Left lobe of liver (tissue), 2 donors: Measurements from ENCODE around the gene MICAL3. TPM values are rescaled to one million over a fixed set of nuclear protein-coding genes. Genes with fewer than 3 reads are reported as not detected.
A peak's percentile ranks its signal among the peaks of the same experiment; 100 is the strongest.
"Not testable (repeated sequence)": the region's sequence is repeated elsewhere in the genome, so short reads cannot be mapped to it uniquely, and the experiment has no call there.

Experiments
- ATAC-seq: fragments of 200-7000 bp; cut with Tn5 transposase; one replicate; pipeline ENCODE4 v1.9.1; 2020; ENCODE audit warnings: mild to moderate bottlenecking, moderate library complexity
- DNase-seq: peaks from one replicate; pipeline ENCODE4 v3.0.0-alpha.2; 2020; ENCODE audit warnings: low spot score
- total RNA-seq: library from RNA; stranded (reverse); gene quantifications from one replicate; pipeline ENCODE4 v1.2.1, GENCODE V29; 2021
- donor health status: DM: no; HTN: no; CAD: no; lungs with moderate emphysema.
- donor health status: DM: no; HTN: yes; CAD: no.

The MICAL3 gene
- total RNA-seq, 1 donor from 2014 or later, result 75.3 TPM

DNA sequence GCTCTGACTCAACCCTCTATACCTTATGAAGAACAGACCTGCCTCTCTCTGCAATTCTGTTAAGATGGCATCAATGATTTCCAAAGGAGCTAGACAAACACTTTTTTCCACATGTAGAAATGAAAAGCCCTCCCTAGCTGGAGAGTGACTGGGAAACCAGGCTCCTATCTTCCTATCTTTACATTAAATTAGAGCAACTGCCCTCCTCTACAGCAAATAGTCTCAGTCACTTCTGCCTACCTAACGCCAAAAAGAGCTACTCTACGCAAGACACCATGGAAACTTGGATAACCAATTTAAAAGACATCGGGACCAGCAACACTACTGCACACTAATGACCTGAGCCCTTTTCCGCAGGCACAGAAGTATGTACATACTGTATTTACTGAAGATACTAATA, 84.8 kb downstream of the MICAL3 start:
- ATAC-seq, result no peak
- DNase-seq, result no peak

DNA sequence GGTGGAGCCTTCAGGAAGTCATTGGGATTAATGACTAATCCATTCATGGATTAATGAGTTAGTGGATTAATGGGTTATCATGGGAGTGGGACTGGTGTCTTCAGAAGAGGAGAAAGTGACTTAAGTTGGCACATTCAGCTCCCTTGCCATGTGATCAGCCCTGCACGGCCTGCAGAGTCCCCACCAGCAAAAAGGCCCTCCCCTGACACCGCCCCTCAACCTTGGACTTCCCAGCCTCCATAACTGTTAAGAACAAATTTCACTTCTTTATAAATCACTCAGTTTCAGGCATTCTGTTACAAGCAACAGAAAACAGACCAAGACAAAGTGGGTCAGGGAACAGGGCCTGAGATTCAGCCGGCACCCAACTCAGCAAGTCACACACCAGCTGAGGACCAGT, 85.3 kb downstream of the MICAL3 start:
- peak; percentile 10 for ATAC-seq
- no peak for DNase-seq

DNA sequence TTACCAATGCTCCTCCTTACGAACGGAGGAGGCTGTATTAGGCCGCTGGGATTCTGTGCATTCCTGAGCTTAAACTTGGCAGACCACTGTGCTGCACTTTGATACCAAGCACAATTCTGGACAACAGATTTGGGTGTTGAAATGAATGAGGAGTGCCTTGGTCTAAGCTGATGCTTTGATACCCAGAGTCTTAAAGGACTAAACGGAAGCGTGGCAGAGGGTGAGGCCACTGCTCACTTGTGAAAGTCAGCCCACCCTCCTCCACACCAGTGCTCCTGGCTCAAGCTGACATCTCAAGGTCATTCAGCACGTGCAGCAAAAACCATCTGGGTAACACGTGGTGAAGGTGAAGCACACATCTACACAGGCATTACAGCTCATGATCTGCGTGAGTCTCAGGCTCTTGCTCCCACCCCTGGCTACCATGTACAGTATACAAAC, 85.9 kb downstream of the MICAL3 start:
- DNase-seq (peak; percentile 62), ATAC-seq (peak; percentile 99)

DNA sequence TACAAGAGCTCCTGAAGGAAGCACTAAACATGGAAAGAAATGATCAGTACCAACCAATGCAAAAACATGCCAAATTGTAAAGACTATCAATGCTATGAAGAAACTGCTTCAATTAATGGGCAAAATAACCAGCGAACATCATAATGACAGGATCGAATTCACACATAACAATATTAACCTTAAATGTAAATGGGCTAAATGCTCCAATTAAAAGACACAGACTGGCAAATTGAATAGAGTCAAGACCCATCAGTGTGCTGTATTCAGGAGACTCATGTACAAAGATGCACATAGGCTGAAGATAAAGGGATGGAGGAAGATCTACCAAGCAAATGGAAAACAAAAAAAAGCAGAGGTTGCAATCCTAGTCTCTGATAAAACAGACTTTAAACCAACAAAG, 91.9 kb downstream of the MICAL3 start:
- not testable (repeated sequence) for DNase-seq, ATAC-seq

DNA sequence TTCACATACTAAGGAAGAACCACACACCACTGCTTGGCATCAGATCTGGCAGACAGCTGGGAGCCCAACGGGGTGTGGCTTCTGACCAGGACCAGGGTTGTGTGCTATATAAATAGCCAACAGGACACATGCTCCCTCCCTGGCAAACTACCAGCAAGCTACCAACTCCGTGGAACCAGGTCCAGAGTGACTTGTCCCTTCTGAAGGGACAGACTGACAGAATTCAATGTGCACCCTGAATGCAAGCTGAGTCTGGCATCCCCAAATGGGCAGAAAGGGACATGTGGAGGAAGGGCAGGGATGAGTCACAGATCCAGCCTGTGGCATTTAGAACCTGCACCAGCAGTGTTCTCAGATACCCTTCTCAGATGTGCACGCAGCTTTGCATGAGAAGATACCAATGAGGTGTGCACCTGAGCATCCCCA, 92.9 kb downstream of the MICAL3 start:
- peak; percentile 95 for ATAC-seq
- DNase-seq, result peak; percentile 78

- peak; percentile 15 for ATAC-seq
- DNase-seq, result no peak
These were observed 93.7 kb downstream of the MICAL3 start for GRCh38 chr22:17930455-17931313.

DNA sequence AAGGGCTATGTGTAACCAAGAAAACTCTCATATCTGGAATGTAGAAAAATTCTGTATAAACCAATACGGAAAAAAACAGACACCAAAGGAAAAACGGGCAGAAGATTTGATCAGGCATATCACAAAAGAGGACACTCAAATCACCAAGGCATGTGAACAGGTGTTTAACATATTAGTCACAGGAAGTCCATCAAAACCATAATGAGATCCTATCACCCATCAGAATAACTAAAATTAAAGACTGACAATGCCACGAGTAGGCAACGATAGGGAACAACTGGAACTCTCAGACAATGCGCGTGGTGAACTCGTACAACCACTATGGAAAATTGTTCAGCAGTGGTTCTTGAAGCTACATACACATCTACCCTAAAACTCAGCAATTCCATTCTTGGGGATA, 94.5 kb downstream of the MICAL3 start:
- ATAC-seq (no peak), DNase-seq (no peak)

DNA sequence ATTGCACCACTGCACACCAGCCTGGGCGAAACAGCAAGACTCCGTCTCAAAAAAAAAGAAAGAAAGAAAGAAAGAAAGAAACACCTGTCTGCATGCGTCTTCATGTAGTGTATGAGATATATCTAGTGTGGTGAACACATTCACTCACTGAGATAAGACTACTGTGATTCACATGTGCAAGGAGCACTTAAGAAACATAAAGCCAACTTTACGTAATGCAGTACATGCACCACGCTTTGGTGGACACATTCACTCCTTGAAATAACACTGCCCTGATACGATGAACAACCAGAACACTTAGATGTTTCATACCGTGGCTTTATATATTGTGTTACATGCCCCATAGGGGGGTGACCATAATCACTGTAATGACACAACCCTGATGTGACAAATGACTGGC, 96.0 kb downstream of the MICAL3 start:
- ATAC-seq (no peak), DNase-seq (no peak)

DNA sequence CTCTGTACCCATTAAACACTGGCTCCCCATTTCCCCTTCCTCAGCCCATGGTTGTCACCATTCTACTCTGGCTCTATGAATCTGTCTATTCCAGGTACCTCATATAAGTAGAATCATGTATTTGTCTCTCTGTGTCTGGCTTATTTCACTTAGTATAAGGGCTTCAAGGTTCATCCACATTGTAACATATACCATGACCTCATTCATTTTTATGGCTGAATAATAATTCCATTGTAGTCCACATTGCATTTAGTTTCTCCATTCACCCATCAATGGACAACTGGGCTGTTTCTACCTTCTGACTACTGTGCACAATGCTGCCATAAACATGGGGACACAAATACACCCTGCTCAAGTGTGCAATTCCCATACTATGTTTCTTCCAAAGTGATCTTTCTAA, 97.3 kb downstream of the MICAL3 start:
- ATAC-seq (no peak), DNase-seq (no peak)

DNA sequence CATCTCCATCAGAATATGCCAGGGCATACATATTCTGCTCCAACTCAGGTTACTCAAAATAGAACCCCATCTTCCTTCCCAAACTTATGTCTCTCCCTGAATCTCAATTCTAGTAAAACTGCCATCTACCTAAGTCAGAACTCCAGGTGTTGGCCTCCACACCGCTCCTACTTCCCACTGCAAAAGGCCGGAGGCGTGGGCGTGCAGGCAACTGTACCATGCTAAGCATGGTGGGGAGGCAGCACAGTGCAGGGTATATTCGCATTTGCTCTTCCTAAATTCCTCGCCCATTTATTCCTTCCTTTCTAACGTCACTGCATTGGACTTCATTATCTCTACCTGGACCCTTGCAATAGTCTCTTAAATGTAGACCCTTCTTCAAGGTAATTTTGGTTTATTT, 97.8 kb downstream of the MICAL3 start:
- DNase-seq (no peak), ATAC-seq (no peak)

GRCh38 chr22:17925431-17925841, 98.9 kb downstream of the MICAL3 start:
- ATAC-seq, result no peak
- no peak for DNase-seq

DNA sequence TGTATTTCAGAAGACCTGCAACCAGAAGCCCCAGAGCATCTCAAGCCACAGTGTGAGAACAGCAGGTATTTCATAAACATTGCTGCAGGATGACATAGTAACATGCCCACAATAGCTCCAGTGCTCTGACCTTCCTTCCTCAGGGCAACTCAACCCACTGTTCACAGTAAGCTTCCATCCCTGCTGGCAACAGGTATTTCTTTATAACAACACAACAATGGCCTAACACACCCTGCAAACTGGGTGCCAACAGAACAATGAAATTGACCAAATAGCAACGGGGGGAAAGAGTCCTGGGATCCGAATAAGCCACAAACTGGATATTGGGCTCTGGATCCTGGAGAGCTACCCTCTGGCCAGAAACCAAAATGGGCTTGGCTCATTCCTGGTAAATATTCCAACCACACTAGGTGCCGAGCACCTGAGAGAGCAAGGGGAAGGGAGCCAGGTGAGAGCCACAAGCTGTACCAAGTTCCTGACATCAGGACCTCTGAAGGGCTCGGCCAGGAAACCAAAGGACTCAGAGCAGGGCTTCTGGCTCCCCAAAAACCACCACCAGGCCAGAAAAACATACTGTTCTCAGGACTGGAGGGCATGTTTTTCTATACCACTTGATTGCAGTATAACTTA, 99.5 kb downstream of the MICAL3 start:
- DNase-seq (no peak), ATAC-seq (peak; percentile 44)

DNA sequence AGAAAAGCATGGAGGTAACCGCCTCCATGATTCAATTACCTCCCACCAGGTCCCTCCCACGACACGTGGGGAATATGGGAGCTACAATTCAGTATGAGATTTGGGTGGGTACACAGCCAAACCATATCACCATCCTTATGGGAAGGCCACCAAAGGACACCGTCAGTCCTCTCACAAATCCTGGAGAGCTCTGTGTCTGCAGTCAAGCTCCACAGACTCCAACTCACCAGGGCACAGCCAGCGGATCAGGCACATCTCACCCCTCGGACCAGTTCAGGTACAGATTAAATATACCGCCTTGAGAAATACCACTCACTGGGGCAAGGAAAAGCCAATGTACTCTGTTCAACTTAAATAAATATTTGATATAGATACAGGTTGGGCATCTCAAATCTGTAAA, 100.3 kb downstream of the MICAL3 start:
- no peak for DNase-seq

GRCh38 chr22:17922925-17923903, 101.1 kb downstream of the MICAL3 start:
- peak; percentile 66 for ATAC-seq
- DNase-seq, result peak; percentile 84

More for the DNA sequence above, 100.3 kb downstream of the MICAL3 start:
- no peak for ATAC-seq

GRCh38 chr22:17921871-17922821, 102.2 kb downstream of the MICAL3 start:
- DNase-seq, result peak; percentile 81
- ATAC-seq, result peak; percentile 79

- DNase-seq (no peak), ATAC-seq (no peak)
These were observed 103.2 kb downstream of the MICAL3 start for GRCh38 chr22:17920992-17921650.

DNA sequence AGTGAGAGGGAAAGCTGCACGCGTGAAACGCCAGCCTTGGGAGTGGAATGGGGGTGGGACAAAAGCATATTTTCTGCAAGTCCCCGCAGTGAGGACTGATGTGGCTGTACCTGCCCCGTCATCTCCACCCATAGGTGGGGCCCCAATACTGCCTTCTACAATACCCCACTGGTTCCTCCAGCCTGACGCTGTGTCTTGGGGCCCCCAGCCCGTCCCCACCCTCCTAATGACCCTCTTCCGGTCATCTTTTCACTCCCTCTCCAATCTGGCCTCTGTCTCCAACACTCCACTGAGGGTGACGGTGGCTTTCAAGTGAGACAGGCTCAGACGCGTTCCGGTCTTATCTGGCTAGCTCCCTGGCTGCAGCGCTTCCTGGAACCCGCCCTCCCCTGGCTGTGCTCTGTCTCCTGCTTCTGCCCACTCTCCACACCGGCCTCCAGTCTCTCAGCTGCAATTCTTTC, 104.2 kb downstream of the MICAL3 start:
- DNase-seq (no peak), ATAC-seq (no peak)

DNA sequence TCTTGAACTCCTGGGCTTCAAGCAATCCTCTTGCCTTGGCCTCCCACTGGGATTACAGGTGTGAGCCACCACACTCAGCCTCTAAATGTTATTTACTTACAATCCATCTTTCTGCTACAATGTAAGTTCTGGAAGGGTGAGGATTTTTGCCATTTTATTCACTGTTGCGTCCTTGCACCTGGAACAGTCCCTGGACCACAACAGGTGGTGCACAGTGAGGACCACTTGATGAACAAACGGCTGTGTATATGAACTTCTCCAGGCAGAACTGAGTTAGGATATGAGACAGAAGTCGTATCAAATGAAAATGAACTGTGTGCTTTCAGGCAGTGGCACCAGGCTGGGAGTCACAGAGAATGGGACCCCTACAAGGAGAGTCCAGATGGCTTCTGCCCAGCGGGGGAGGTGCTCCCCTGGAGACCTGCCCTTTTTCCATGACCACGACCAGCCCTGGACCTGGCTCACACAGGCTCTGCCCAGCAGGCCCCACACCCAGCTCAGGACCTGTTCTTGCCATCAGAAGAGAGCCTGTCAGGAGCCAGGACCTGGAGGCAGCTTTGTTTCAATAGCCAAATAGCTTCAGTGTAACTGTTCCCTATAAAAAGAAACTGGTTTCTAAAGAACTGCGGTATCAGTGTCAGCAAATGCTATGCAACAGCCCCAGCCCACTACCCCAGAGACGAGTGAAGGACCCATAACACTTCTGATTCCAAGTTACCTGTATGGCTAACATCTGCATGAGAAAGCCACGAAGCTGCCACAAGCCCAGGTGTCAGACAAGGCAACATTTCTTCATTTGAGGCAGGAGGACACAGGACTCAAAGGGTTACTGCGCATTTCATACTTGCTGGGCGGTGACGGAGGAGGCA, 104.9 kb downstream of the MICAL3 start:
- DNase-seq (no peak), ATAC-seq (no peak)
